ENCODE results near the gene TBC1D22A. TPM values are rescaled to one million over a fixed set of nuclear protein-coding genes. Genes with fewer than 3 reads are reported as not detected.
A peak's percentile ranks its signal among the peaks of the same experiment; 100 is the strongest.
"Not testable (repeated sequence)": the region's sequence is repeated elsewhere in the genome, so short reads cannot be mapped to it uniquely, and the experiment has no call there.

Gene TBC1D22A
- polyA plus RNA-seq, 2 donors, result 15.1 to 17.4 TPM

- Histone ChIP-seq H3K4me1 (ENCODE audit: control insufficient read depth in 2 of 2, insufficient read depth in 2 of 2, low read length in 1 of 2) (peaks cover 2 to 9% of the 10 kb centered on the region in 2 donors), H3K36me3 (ENCODE audit: control insufficient read depth in 2 of 2, insufficient read depth in 2 of 2, low read length in 1 of 2) (peaks cover 0 to 14% of the 10 kb centered on the region in 2 donors), H3K9me3 (ENCODE audit: control insufficient read depth in 2 of 2, insufficient read depth in 1 of 2, low read depth in 1 of 2, low read length in 1 of 2) (no peaks in the 10 kb centered on the region), H3K27ac (ENCODE audit: low read depth in 2 of 2, low read length in 1 of 2) (no peak overlapping the region), H3K27me3 (ENCODE audit: control insufficient read depth in 1 of 2, insufficient read depth in 2 of 2, low read length in 2 of 2) (no peaks in the 10 kb centered on the region), H3K4me3 (ENCODE audit: low read depth in 1 of 2, low read length in 2 of 2) (no peak overlapping the region)
- 94 to 97% methylated on average over 14 of the region's 14 CpGs for WGBS, 2 donors
Measured at GRCh38 chr22:47168441-47168840, 406.0 kb downstream of the TBC1D22A start.

GRCh38 chr22:47168900-47169800, 406.7 kb downstream of the TBC1D22A start:
- H3K36me3 ChIP-seq (ENCODE audit: control insufficient read depth in 2 of 2, insufficient read depth in 2 of 2, low read length in 1 of 2), result peaks cover 0 to 12% of the 10 kb centered on the region in 2 donors
- no peaks in the 10 kb centered on the region for H3K27me3 ChIP-seq (ENCODE audit: control insufficient read depth in 1 of 2, insufficient read depth in 2 of 2, low read length in 2 of 2)
- H3K9me3 ChIP-seq (ENCODE audit: control insufficient read depth in 2 of 2, insufficient read depth in 1 of 2, low read depth in 1 of 2, low read length in 1 of 2), result no peaks in the 10 kb centered on the region
- H3K4me3 ChIP-seq (ENCODE audit: low read depth in 1 of 2, low read length in 2 of 2), result no peak overlapping the region
- 91% methylated on average over 25 of the region's 25 CpGs for WGBS, 2 donors
- peaks cover 3 to 9% of the 10 kb centered on the region in 2 donors for H3K4me1 ChIP-seq (ENCODE audit: control insufficient read depth in 2 of 2, insufficient read depth in 2 of 2, low read length in 1 of 2)
- H3K27ac ChIP-seq (ENCODE audit: low read depth in 2 of 2, low read length in 1 of 2), result no peak overlapping the region

GRCh38 chr22:47169801-47170140, 407.3 kb downstream of the TBC1D22A start:
- Histone ChIP-seq H3K36me3 (ENCODE audit: control insufficient read depth in 2 of 2, insufficient read depth in 2 of 2, low read length in 1 of 2) (peaks cover 0 to 15% of the 10 kb centered on the region in 2 donors), H3K27me3 (ENCODE audit: control insufficient read depth in 1 of 2, insufficient read depth in 2 of 2, low read length in 2 of 2) (no peaks in the 10 kb centered on the region), H3K4me3 (ENCODE audit: low read depth in 1 of 2, low read length in 2 of 2) (no peak overlapping the region), H3K4me1 (ENCODE audit: control insufficient read depth in 2 of 2, insufficient read depth in 2 of 2, low read length in 1 of 2) (peaks cover 3 to 9% of the 10 kb centered on the region in 2 donors), H3K9me3 (ENCODE audit: control insufficient read depth in 2 of 2, insufficient read depth in 1 of 2, low read depth in 1 of 2, low read length in 1 of 2) (no peaks in the 10 kb centered on the region), H3K27ac (ENCODE audit: low read depth in 2 of 2, low read length in 1 of 2) (no peak overlapping the region)
- 95% methylated on average over 9 of the region's 9 CpGs for WGBS, 2 donors

- Histone ChIP-seq H3K4me1 (ENCODE audit: control insufficient read depth in 2 of 2, insufficient read depth in 2 of 2, low read length in 1 of 2) (peaks cover 3 to 11% of the 10 kb centered on the region in 2 donors), H3K36me3 (ENCODE audit: control insufficient read depth in 2 of 2, insufficient read depth in 2 of 2, low read length in 1 of 2) (peaks cover 0 to 17% of the 10 kb centered on the region in 2 donors)
- H3K27me3 ChIP-seq (ENCODE audit: control insufficient read depth in 1 of 2, insufficient read depth in 2 of 2, low read length in 2 of 2); H3K27ac ChIP-seq (ENCODE audit: low read depth in 2 of 2, low read length in 1 of 2); H3K4me3 ChIP-seq (ENCODE audit: low read depth in 1 of 2, low read length in 2 of 2); H3K9me3 ChIP-seq (ENCODE audit: control insufficient read depth in 2 of 2, insufficient read depth in 1 of 2, low read depth in 1 of 2, low read length in 1 of 2): not testable (repeated sequence)
- WGBS, 2 donors, result 85 to 92% methylated on average over 21 of the region's 21 CpGs
Measured at GRCh38 chr22:47170511-47171440, 408.3 kb downstream of the TBC1D22A start.

GRCh38 chr22:47171441-47172221, 409.2 kb downstream of the TBC1D22A start:
- 88 to 93% methylated on average over 19 to 20 of the region's 20 CpGs for WGBS, 2 donors
- no peak overlapping the region for H3K27ac ChIP-seq (ENCODE audit: low read depth in 2 of 2, low read length in 1 of 2)
- peaks cover 3 to 11% of the 10 kb centered on the region in 2 donors for H3K4me1 ChIP-seq (ENCODE audit: control insufficient read depth in 2 of 2, insufficient read depth in 2 of 2, low read length in 1 of 2)
- H3K9me3 ChIP-seq (ENCODE audit: control insufficient read depth in 2 of 2, insufficient read depth in 1 of 2, low read depth in 1 of 2, low read length in 1 of 2), result no peaks in the 10 kb centered on the region
- no peak overlapping the region for H3K4me3 ChIP-seq (ENCODE audit: low read depth in 1 of 2, low read length in 2 of 2)
- no peaks in the 10 kb centered on the region for H3K27me3 ChIP-seq (ENCODE audit: control insufficient read depth in 1 of 2, insufficient read depth in 2 of 2, low read length in 2 of 2)
- peaks cover 0 to 16% of the 10 kb centered on the region in 2 donors for H3K36me3 ChIP-seq (ENCODE audit: control insufficient read depth in 2 of 2, insufficient read depth in 2 of 2, low read length in 1 of 2)

GRCh38 chr22:47172771-47173534, 410.5 kb downstream of the TBC1D22A start:
- H3K4me1 ChIP-seq (ENCODE audit: control insufficient read depth in 2 of 2, insufficient read depth in 2 of 2, low read length in 1 of 2), result peaks cover 3 to 11% of the 10 kb centered on the region in 2 donors
- peaks cover 0 to 3% of the 10 kb centered on the region in 2 donors for H3K9me3 ChIP-seq (ENCODE audit: control insufficient read depth in 2 of 2, insufficient read depth in 1 of 2, low read depth in 1 of 2, low read length in 1 of 2)
- H3K36me3 ChIP-seq (ENCODE audit: control insufficient read depth in 2 of 2, insufficient read depth in 2 of 2, low read length in 1 of 2), result peaks cover 0 to 15% of the 10 kb centered on the region in 2 donors
- no peaks in the 10 kb centered on the region for H3K27me3 ChIP-seq (ENCODE audit: control insufficient read depth in 1 of 2, insufficient read depth in 2 of 2, low read length in 2 of 2)
- peak overlapping the region in 1 of 2 donors; percentile 35 for H3K27ac ChIP-seq (ENCODE audit: low read depth in 2 of 2, low read length in 1 of 2)
- 85 to 91% methylated on average over 21 of the region's 21 CpGs for WGBS, 2 donors
- no peak overlapping the region for H3K4me3 ChIP-seq (ENCODE audit: low read depth in 1 of 2, low read length in 2 of 2)

GRCh38 chr22:47173535-47174021, 411.1 kb downstream of the TBC1D22A start:
- H3K27me3 ChIP-seq (ENCODE audit: control insufficient read depth in 1 of 2, insufficient read depth in 2 of 2, low read length in 2 of 2), result no peaks in the 10 kb centered on the region
- peaks cover 0 to 15% of the 10 kb centered on the region in 2 donors for H3K36me3 ChIP-seq (ENCODE audit: control insufficient read depth in 2 of 2, insufficient read depth in 2 of 2, low read length in 1 of 2)
- WGBS, 2 donors, result 86 to 95% methylated on average over 16 to 17 of the region's 17 CpGs
- peaks cover 0 to 5% of the 10 kb centered on the region in 2 donors for H3K9me3 ChIP-seq (ENCODE audit: control insufficient read depth in 2 of 2, insufficient read depth in 1 of 2, low read depth in 1 of 2, low read length in 1 of 2)
- H3K27ac ChIP-seq (ENCODE audit: low read depth in 2 of 2, low read length in 1 of 2), result peak overlapping the region in 1 of 2 donors; percentile 35
- H3K4me3 ChIP-seq (ENCODE audit: low read depth in 1 of 2, low read length in 2 of 2), result no peak overlapping the region
- H3K4me1 ChIP-seq (ENCODE audit: control insufficient read depth in 2 of 2, insufficient read depth in 2 of 2, low read length in 1 of 2), result peaks cover 3 to 11% of the 10 kb centered on the region in 2 donors

GRCh38 chr22:47174096-47174495, 411.6 kb downstream of the TBC1D22A start:
- peaks cover 0 to 12% of the 10 kb centered on the region in 2 donors for H3K36me3 ChIP-seq (ENCODE audit: control insufficient read depth in 2 of 2, insufficient read depth in 2 of 2, low read length in 1 of 2)

More at GRCh38 chr22:47174096-47174495, 411.6 kb downstream of the TBC1D22A start:
- Histone ChIP-seq H3K27me3 (ENCODE audit: control insufficient read depth in 1 of 2, insufficient read depth in 2 of 2, low read length in 2 of 2) (no peaks in the 10 kb centered on the region), H3K4me1 (ENCODE audit: control insufficient read depth in 2 of 2, insufficient read depth in 2 of 2, low read length in 1 of 2) (peaks cover 3 to 11% of the 10 kb centered on the region in 2 donors), H3K4me3 (ENCODE audit: low read depth in 1 of 2, low read length in 2 of 2) (no peak overlapping the region), H3K9me3 (ENCODE audit: control insufficient read depth in 2 of 2, insufficient read depth in 1 of 2, low read depth in 1 of 2, low read length in 1 of 2) (peaks cover 0 to 6% of the 10 kb centered on the region in 2 donors), H3K27ac (ENCODE audit: low read depth in 2 of 2, low read length in 1 of 2) (no peak overlapping the region)
- 97% methylated on average over 21 of the region's 21 CpGs for WGBS, 2 donors
